ENCODE results near the gene SERPINB1. TPM values are rescaled to one million over a fixed set of nuclear protein-coding genes. Genes with fewer than 3 reads are reported as not detected.

SERPINB1 gene
- total and polyA plus RNA-seq, 5 experiments from 2014 or later = 65.3 to 130 (median 121) TPM

- POLR2A ChIA-PET = interaction anchor here (2.1 to 5.6 kb wide), 4 partner anchors 50 to 220 kb away, joined by 7 to 76 read pairs (median 11); no protein-coding TSS in a partner anchor
- DNase-seq = no peak
- peaks cover 27 to 74% (median 55%) of the 10 kb centered on the region in 4 donors for H3K4me1 Mint-ChIP-seq
- H3K27me3 Mint-ChIP-seq = no peaks in the 10 kb centered on the region
- H3K27ac Mint-ChIP-seq = peak overlapping the region in 8 of 10 donors; percentile 16 to 97 (median 92)
- H3K36me3 Mint-ChIP-seq = peaks cover 0 to 15% (median 0%) of the 10 kb centered on the region in 3 donors
- no peaks in the 10 kb centered on the region for H3K9me3 Mint-ChIP-seq
- no peak for ATAC-seq
- peak overlapping the region in 7 of 10 donors; percentile 2 to 95 (median 86) for H3K4me3 Mint-ChIP-seq
Measured at GRCh38 chr6:2843138-2843740, 1.6 kb upstream of the SERPINB1 start.

GRCh38 chr6:2842139-2842552 lies 483 bp upstream of the SERPINB1 start:
- Mint-ChIP-seq H3K36me3 (peaks cover 0 to 24% (median 1%) of the 10 kb centered on the region in 3 donors), H3K4me3 (peak overlapping the region; percentile 80 to 95 (median 88)), H3K9me3 (no peaks in the 10 kb centered on the region), H3K27me3 (no peaks in the 10 kb centered on the region), H3K4me1 (peaks cover 26 to 74% (median 53%) of the 10 kb centered on the region in 4 donors), H3K27ac (peak overlapping the region; percentile 86 to 97 (median 94))
- ATAC-seq (no peak), DNase-seq (no peak)
- POLR2A ChIA-PET = interaction anchor here (0.8 to 5.6 kb wide), 33 partner anchors 9 to 227 kb away, joined by 3 to 76 read pairs (median 8); partner anchors contain the start of genes RIPK1, SERPINB6, SERPINB9 and WRNIP1

DNA sequence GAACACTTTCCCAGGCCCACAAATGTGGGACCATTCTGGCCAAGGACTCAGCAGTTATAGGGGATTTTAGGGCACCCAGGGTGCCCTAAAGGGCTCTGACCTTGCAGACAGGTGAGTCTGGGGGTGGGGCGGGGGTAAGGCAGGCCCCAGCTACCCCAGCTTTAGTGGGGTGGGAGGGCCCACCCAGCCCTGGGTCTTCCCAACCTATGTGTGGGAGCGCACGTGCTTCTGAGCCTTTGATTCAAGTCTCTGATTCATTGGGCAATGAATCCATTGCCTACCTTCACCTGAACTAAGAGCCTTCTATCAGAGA lies 958 bp downstream of the SERPINB1 start:
- peaks cover 0 to 37% (median 11%) of the 10 kb centered on the region in 3 donors for H3K36me3 Mint-ChIP-seq
- POLR2A ChIA-PET = interaction anchor here (1.0 to 5.6 kb wide), 25 partner anchors 8 to 149 kb away, joined by 3 to 76 read pairs (median 10); partner anchors contain the start of genes SERPINB6, SERPINB9 and WRNIP1
- DNase-seq (no peak), ATAC-seq (peak in 1 of 2 donors; percentile 0)
- H3K27ac Mint-ChIP-seq = peak overlapping the region; percentile 73 to 97 (median 93)
- no peaks in the 10 kb centered on the region for H3K27me3 Mint-ChIP-seq
- H3K4me1 Mint-ChIP-seq = peaks cover 22 to 67% (median 49%) of the 10 kb centered on the region in 4 donors
- H3K4me3 Mint-ChIP-seq = peak overlapping the region; percentile 86 to 95 (median 90)
- no peaks in the 10 kb centered on the region for H3K9me3 Mint-ChIP-seq

DNA sequence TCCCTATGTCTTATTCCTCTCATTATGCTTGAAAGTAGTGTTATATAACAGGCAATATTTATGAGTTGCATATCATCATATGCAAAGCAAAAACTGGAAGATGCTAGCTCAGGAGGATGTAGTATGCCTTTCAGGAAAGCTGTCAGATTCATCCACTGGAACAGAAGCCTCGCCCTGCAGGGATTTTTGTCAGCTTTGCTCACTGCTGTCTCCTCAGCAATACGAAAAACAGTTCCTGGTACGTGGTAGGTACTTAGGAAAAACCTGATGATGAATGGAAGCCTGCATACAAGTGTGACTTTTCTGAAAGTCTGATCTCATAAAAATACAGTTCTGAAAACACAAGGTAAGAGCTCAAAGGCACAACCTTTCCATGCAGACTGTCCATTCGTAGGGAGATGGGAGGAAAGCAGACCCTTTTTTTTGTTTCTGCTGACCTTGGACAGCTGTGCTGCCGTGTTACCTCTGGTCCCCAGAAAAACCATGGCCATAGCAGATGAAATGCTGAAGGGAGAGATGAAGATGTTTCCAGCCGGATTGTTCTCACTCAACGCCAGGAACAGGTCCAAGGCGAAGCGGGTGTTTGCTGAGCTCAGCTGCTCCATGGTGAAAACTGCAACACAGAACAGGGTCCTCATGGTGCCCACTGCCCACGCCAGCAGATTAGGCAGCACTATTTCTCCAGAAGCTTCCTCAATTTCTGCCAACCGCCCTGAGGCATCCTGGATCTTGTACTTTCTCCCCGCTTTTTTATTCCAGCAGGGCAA lies 1.5 kb downstream of the SERPINB1 start:
- Mint-ChIP-seq H3K27ac (peak overlapping the region; percentile 67 to 97 (median 88)), H3K27me3 (no peaks in the 10 kb centered on the region), H3K4me1 (peaks cover 22 to 69% (median 49%) of the 10 kb centered on the region in 4 donors), H3K36me3 (peaks cover 0 to 43% (median 16%) of the 10 kb centered on the region in 3 donors), H3K4me3 (peak overlapping the region; percentile 86 to 95 (median 90)), H3K9me3 (no peaks in the 10 kb centered on the region)
- POLR2A ChIA-PET = interaction anchor here (1.0 to 5.6 kb wide), 14 partner anchors 8 to 149 kb away, joined by 3 to 76 read pairs (median 11); partner anchors contain the start of gene WRNIP1
- ATAC-seq (no peak), DNase-seq (no peak)

DNA sequence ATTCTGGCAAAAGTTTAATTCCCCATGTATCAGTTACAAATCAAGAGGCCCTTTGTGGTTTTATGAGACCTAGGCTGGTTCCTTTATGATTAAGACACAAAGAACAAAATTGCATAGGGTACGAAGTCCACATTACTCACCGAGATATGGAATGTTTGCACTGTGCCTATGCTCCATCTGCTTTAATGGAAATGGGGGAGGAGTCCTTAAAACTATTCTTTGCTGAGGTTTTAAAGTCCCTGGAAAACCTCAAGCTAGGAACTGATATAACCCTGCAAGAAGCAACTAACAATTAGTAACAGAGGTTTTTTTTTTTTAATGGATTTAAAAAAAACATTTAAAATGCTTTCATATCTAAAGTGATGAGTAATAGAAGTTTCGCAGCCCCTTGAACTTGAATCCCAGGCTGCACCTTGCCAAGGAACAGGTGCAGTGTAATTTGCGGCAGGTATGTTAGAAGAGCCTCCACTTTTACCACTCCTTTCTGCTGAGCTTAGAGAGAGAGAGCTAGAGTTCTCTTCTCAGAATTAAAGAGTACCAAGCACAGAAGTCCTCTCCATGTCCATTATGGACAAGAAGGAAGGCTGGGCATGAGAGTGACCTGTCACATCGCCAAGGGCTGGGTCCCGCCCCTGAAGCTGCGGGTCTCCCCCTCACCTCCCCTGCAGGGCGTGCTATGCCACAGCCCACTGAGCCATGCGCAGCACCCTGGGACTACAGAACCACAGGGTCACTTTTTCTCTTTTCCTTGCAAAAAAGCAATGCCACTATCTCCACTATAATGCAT lies 2.3 kb downstream of the SERPINB1 start:
- Mint-ChIP-seq H3K27me3 (no peaks in the 10 kb centered on the region), H3K27ac (peak overlapping the region in 9 of 10 donors; percentile 41 to 97 (median 90))

GRCh38 chr6:2838251-2838650 lies 3.4 kb downstream of the SERPINB1 start:
- DNase-seq (no peak), ATAC-seq (no peak)
- POLR2A ChIA-PET = interaction anchor here (0.6 to 5.6 kb wide), 5 partner anchors 13 to 231 kb away, joined by 3 to 76 read pairs (median 3); no protein-coding TSS in a partner anchor
- no peaks in the 10 kb centered on the region for H3K27me3 Mint-ChIP-seq
- H3K9me3 Mint-ChIP-seq = no peaks in the 10 kb centered on the region
- H3K4me1 Mint-ChIP-seq = peaks cover 24 to 70% (median 56%) of the 10 kb centered on the region in 4 donors
- H3K36me3 Mint-ChIP-seq = peaks cover 4 to 62% (median 30%) of the 10 kb centered on the region in 3 donors
- H3K4me3 Mint-ChIP-seq = no peak overlapping the region
- H3K27ac Mint-ChIP-seq = peak overlapping the region in 6 of 10 donors; percentile 2 to 59 (median 26)

More for the DNA sequence above, 2.3 kb downstream of the SERPINB1 start:
- no peak for DNase-seq
- peaks cover 25 to 74% (median 55%) of the 10 kb centered on the region in 4 donors for H3K4me1 Mint-ChIP-seq
- peak overlapping the region; percentile 86 to 95 (median 90) for H3K4me3 Mint-ChIP-seq
- H3K9me3 Mint-ChIP-seq = no peaks in the 10 kb centered on the region
- no peak for ATAC-seq
- POLR2A ChIA-PET = interaction anchor here (0.5 to 5.6 kb wide), 9 partner anchors 11 to 150 kb away, joined by 3 to 76 read pairs (median 14); partner anchors contain the start of gene WRNIP1
- H3K36me3 Mint-ChIP-seq = peaks cover 4 to 51% (median 24%) of the 10 kb centered on the region in 3 donors

DNA sequence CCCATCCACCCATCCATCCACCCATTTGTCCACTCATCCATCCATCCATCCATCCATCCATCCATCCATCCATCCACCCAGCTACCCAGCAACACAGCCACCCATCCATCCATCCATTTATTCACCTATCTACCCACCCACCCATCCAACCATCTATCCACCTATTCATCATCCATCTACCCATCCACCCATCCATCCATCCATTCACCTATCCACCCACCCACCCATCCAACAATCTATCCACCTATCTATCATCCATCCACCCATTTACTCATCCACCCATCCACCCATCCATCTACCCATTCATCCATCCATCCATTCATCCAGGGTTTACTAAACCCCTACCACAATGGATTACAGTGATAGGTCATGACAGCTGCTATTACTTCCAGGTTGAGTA lies 7.4 kb downstream of the SERPINB1 start:
- Mint-ChIP-seq H3K4me3 (no peak overlapping the region), H3K4me1 (peaks cover 12 to 37% (median 26%) of the 10 kb centered on the region in 4 donors), H3K27me3 (no peaks in the 10 kb centered on the region), H3K27ac (peak overlapping the region in 2 of 10 donors; percentile 20 to 34), H3K36me3 (peaks cover 4 to 75% (median 34%) of the 10 kb centered on the region in 3 donors), H3K9me3 (no peaks in the 10 kb centered on the region)
- POLR2A ChIA-PET = interaction anchor here (0.9 kb wide), 1 partner anchor 23 kb away, joined by 3 read pairs; no protein-coding TSS in a partner anchor
- ATAC-seq = no peak
- DNase-seq = no peak

DNA sequence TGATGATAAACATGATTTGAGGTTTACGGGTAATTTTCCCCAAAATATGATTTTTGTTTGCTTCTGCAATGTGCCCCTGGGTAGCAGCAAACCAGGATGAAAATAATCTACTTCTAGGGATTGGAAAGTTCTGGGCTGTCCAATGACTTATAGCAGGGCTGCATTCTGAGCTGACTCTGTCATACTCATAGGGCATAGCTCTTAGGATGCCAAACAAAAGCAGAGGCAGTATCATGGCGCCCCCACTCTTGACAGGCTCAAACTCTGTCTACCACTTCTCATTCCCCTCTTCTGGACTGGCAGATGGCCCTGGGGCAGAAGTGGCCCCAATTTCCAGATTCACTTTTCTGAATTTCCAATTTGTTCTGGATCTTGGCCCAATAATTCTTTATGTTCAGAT lies 10.3 kb downstream of the SERPINB1 start:
- H3K36me3 Mint-ChIP-seq = peaks cover 4 to 52% (median 27%) of the 10 kb centered on the region in 3 donors
- no peak overlapping the region for H3K4me3 Mint-ChIP-seq
- H3K27ac Mint-ChIP-seq = peak overlapping the region in 3 of 10 donors; percentile 14 to 41 (median 27)
- DNase-seq (no peak), ATAC-seq (no peak)
- H3K9me3 Mint-ChIP-seq = no peaks in the 10 kb centered on the region
- peaks cover 6 to 16% (median 14%) of the 10 kb centered on the region in 4 donors for H3K4me1 Mint-ChIP-seq
- POLR2A ChIA-PET = interaction anchor here (0.8 kb wide), 1 partner anchor 109 kb away, joined by 3 read pairs; no protein-coding TSS in a partner anchor
- no peaks in the 10 kb centered on the region for H3K27me3 Mint-ChIP-seq

DNA sequence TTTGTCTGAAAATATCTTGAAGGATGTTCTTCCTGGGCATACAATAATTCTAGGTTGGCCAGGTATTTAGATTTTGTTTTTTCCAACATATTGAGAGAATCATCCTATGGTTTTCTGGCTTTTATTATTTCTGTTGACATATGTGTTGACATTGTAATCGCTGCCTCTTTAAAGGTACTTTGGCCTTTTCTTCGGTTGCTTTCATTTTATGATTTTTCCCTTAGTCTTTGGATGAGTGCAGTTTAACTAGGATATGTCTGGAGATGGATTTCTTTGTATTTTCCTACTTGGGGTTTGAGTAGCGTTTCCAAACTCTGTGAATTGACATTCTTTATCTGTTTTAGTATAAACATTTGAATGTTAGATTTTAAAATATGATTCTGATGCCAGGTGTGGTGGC lies 11.5 kb downstream of the SERPINB1 start:
- ATAC-seq = no peak

GRCh38 chr6:2829253-2829652 lies 12.4 kb downstream of the SERPINB1 start:
- Mint-ChIP-seq H3K4me1 (peaks cover under 1 to 6% (median 4%) of the 10 kb centered on the region in 4 donors), H3K27ac (peak overlapping the region in 2 of 10 donors; percentile 31 to 43), H3K36me3 (peaks cover 0 to 34% (median 8%) of the 10 kb centered on the region in 3 donors), H3K9me3 (no peaks in the 10 kb centered on the region), H3K4me3 (no peak overlapping the region), H3K27me3 (no peaks in the 10 kb centered on the region)
- no peak for DNase-seq
- no peak for ATAC-seq
- POLR2A ChIA-PET = interaction anchor here (0.7 to 1.6 kb wide), 2 partner anchors 11 to 13 kb away, joined by 3 to 6 read pairs; partner anchors contain the start of gene SERPINB1

More for the DNA sequence above, 11.5 kb downstream of the SERPINB1 start:
- Mint-ChIP-seq H3K27me3 (no peaks in the 10 kb centered on the region), H3K4me1 (peaks cover 6 to 13% (median 12%) of the 10 kb centered on the region in 4 donors), H3K4me3 (no peak overlapping the region), H3K9me3 (no peaks in the 10 kb centered on the region), H3K27ac (peak overlapping the region in 3 of 10 donors; percentile 14 to 62 (median 43)), H3K36me3 (peaks cover 4 to 40% (median 18%) of the 10 kb centered on the region in 3 donors)
- POLR2A ChIA-PET = interaction anchor here (0.6 to 0.7 kb wide), 2 partner anchors 12 to 31 kb away, joined by 3 to 6 read pairs; partner anchors contain the start of gene SERPINB1
- no peak for DNase-seq

DNA sequence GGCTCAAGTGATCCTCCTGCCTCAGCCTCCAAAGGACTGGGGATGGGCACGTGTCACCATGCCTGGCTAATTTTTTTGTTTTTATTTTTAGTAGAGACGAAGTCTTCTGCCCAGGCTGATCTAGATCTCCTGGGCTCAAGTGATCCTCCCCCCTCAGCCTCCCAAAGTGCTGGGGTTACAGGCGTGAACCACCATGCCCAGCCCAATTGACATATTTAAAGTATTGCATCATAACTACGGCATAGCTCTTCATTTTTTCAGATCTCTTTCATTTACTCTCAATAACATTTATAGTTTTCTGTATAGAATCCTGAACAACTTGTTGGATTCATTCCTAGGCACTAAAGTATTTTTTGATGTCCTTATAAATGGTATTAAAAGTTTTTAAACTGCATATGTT lies 13.0 kb downstream of the SERPINB1 start:
- Mint-ChIP-seq H3K4me3 (no peak overlapping the region), H3K4me1 (peaks cover 0 to 5% (median 1%) of the 10 kb centered on the region in 4 donors), H3K9me3 (no peaks in the 10 kb centered on the region), H3K36me3 (peaks cover 0 to 28% (median 4%) of the 10 kb centered on the region in 3 donors), H3K27me3 (no peaks in the 10 kb centered on the region), H3K27ac (no peak overlapping the region)
- ATAC-seq (no peak), DNase-seq (no peak)
- POLR2A ChIA-PET = interaction anchor here (1.6 to 1.7 kb wide), 2 partner anchors 12 to 13 kb away, joined by 4 to 6 read pairs; partner anchors contain the start of gene SERPINB1

All from naive thymus-derived CD8-positive, alpha-beta T cell (primary cell).